ENCODE data around the gene SLC9A7. TPM values are rescaled to one million over a fixed set of nuclear protein-coding genes. Genes with fewer than 3 reads are reported as not detected.
A peak's percentile ranks its signal among the peaks of the same experiment; 100 is the strongest.

The SLC9A7 gene
- total and polyA plus RNA-seq, 2 donors (not counting 3 experiments of a cell fraction or from before 2014, with no cell fraction given) = 4.6 to 7.5 TPM

DNA sequence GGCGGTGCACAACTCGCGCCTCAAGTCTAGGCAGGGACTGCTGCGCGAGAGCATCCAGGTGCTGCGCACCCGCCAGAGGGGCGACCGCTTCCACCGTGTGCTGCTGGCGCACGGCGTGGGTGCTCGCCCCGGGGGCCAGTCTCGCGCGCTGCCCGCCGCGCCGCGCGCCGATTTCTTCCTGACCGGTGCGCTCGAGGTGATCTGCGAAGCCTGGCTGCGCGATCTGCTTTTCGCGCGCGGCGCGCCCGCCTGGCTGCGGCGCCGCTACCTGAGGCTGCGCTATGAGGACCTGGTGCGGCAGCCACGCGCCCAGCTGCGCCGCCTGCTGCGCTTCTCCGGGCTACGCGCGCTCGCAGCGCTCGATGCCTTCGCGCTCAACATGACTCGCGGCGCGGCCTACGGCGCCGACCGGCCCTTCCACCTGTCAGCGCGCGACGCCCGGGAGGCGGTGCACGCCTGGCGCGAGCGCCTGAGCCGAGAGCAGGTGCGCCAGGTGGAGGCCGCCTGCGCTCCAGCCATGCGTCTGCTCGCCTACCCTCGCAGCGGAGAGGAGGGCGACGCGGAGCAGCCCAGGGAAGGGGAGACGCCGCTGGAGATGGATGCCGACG, 184.0 kb downstream of the SLC9A7 start:
- Histone ChIP-seq H3K27ac (ENCODE audit: insufficient read depth, low read depth, low read length) (no peak overlapping the region), H3K9me1 (replicated peaks; ENCODE audit: control insufficient read depth, extremely low read depth, insufficient read depth, low read length) (no peaks in the 10 kb centered on the region), H3K27me3 (ENCODE audit: control insufficient read depth in 2 of 2, insufficient read depth in 2 of 2, low read length in 2 of 2) (no peaks in the 10 kb centered on the region), H3K36me3 (ENCODE audit: control insufficient read depth in 2 of 2, extremely low read depth in 1 of 2, insufficient read depth in 2 of 2, low read length in 2 of 2) (no peaks in the 10 kb centered on the region), H3K4me1 (ENCODE audit: control insufficient read depth, extremely low read depth, insufficient read depth, low read length) (peaks cover 30% of the 10 kb centered on the region), H3K4me3 (replicated peaks in 1 of 3; ENCODE audit: insufficient read depth in 1 of 3, low read depth in 1 of 3, low read length in 3 of 3) (peak overlapping the region; percentile 48 to 67 (median 61)), H2AFZ (ENCODE audit: low read depth, low read length) (peak overlapping the region; percentile 48), H4K20me1 (replicated peaks; ENCODE audit: control insufficient read depth, extremely low read depth, insufficient read depth, low read length) (no peaks in the 10 kb centered on the region), H3K79me2 (ENCODE audit: control insufficient read depth, insufficient read depth, low read length) (peaks cover 3% of the 10 kb centered on the region), H3K9ac (replicated peaks; ENCODE audit: extremely low read depth, insufficient read depth, low read length) (no peak overlapping the region), H3K9me3 (replicated peaks; ENCODE audit: control insufficient read depth, insufficient read depth, low read length) (no peaks in the 10 kb centered on the region), H3K4me2 (ENCODE audit: insufficient read depth, low read length) (peak overlapping the region; percentile 76)
- TF ChIP-seq, protein P1, sequence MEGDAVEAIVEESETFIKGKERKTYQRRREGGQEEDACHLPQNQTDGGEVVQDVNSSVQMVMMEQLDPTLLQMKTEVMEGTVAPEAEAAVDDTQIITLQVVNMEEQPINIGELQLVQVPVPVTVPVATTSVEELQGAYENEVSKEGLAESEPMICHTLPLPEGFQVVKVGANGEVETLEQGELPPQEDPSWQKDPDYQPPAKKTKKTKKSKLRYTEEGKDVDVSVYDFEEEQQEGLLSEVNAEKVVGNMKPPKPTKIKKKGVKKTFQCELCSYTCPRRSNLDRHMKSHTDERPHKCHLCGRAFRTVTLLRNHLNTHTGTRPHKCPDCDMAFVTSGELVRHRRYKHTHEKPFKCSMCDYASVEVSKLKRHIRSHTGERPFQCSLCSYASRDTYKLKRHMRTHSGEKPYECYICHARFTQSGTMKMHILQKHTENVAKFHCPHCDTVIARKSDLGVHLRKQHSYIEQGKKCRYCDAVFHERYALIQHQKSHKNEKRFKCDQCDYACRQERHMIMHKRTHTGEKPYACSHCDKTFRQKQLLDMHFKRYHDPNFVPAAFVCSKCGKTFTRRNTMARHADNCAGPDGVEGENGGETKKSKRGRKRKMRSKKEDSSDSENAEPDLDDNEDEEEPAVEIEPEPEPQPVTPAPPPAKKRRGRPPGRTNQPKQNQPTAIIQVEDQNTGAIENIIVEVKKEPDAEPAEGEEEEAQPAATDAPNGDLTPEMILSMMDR (IDR thresholded peaks at IDR 0.05; ENCODE audit: extremely low read depth in 1 of 2, insufficient read depth in 1 of 2, low read depth in 1 of 2, low read length in 2 of 2) = no peak
- TF ChIP-seq FOS (IDR thresholded peaks at IDR 0.05; ENCODE audit: borderline replicate concordance, insufficient read depth, low read length) (no peak), MYC (IDR thresholded peaks at IDR 0.05; ENCODE audit: low read depth, low read length) (no peak), POLR2AphosphoS5 (IDR thresholded peaks at IDR 0.05; ENCODE audit: insufficient read depth, low read depth, low read length) (no peak), EZH2 (IDR thresholded peaks at IDR 0.05; ENCODE audit: borderline replicate concordance, low read depth, low read length, severe bottlenecking) (no peak), JUN (IDR thresholded peaks at IDR 0.05; ENCODE audit: borderline replicate concordance, insufficient read depth, insufficient read length, low read depth) (no peak), POLR2A (IDR thresholded peaks at IDR 0.05; ENCODE audit: low read depth, low read length) (no peak), GATA2 (IDR thresholded peaks at IDR 0.05; ENCODE audit: insufficient read depth, insufficient read length, low read depth, low read length) (no peak)
- TF ChIP-seq, protein P2, sequence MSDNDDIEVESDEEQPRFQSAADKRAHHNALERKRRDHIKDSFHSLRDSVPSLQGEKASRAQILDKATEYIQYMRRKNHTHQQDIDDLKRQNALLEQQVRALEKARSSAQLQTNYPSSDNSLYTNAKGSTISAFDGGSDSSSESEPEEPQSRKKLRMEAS (IDR thresholded peaks at IDR 0.05; ENCODE audit: insufficient read depth, insufficient read length) = no peak
- intact Hi-C loops (cut with micrococcal nuclease) = loop anchor here (1.0 to 10.0 kb wide), 2 partner anchors 51 to 220 kb away; no protein-coding TSS in a partner anchor
- CTCF ChIA-PET = interaction anchor here (0.6 to 4.0 kb wide), 3 partner anchors 8 to 67 kb away, joined by 3 to 11 read pairs (median 4); no protein-coding TSS in a partner anchor
- peak; percentile 26 for DNase-seq (ENCODE audit: low read depth, low spot score)
- dilution Hi-C loops (cut with MboI; ENCODE audit: extremely low pct_ligation_motif_present, low sequenced_read_pairs) = no loop called here
- FAIRE-seq = peak; percentile 37
- POLR2A ChIA-PET = no interaction called here
- no TSS peak for BruUV-seq (replicated peaks)
